H9 (cell line): ENCODE measurements around the gene PIK3C2B. TPM values are rescaled to one million over a fixed set of nuclear protein-coding genes. Genes with fewer than 3 reads are reported as not detected.
A peak's percentile ranks its signal among the peaks of the same experiment; 100 is the strongest.

Source experiments
- DNase-seq: peaks from one replicate; pipeline ENCODE4 v3.0.0-alpha.2; 2017
- H2AFZ ChIP-seq: one replicate; pipeline ENCODE4 v1.6.1; 2013; ENCODE audit warnings: mild to moderate bottlenecking, low read length, control low read depth, moderate library complexity
- H2AK5ac ChIP-seq: 2 replicates; pipeline ENCODE4 v1.6.1; 2013; ENCODE audit warnings: low read length, control low read depth, mixed read lengths; ENCODE audit not compliant: insufficient read length
- H2BK120ac ChIP-seq: one replicate; pipeline ENCODE4 v1.6.1; 2013; ENCODE audit warnings: low read depth, mild to moderate bottlenecking, low read length, control low read depth, inconsistent platforms; ENCODE audit not compliant: poor library complexity, severe bottlenecking
- H2BK12ac ChIP-seq: 2 replicates; pipeline ENCODE4 v1.6.1; 2013; ENCODE audit warnings: low read length, control low read depth, mixed read lengths, low read depth; ENCODE audit not compliant: insufficient read length
- H2BK15ac ChIP-seq: 2 replicates; pipeline ENCODE4 v1.6.1; 2013; ENCODE audit warnings: low read depth, low read length, control low read depth
- H2BK20ac ChIP-seq: one replicate; pipeline ENCODE4 v1.6.1; 2013; ENCODE audit warnings: low read depth, mild to moderate bottlenecking, low read length, control low read depth, inconsistent platforms; ENCODE audit not compliant: poor library complexity, severe bottlenecking
- H2BK5ac ChIP-seq: 2 replicates; pipeline ENCODE4 v1.6.1; 2013; ENCODE audit warnings: low read length, control low read depth, mixed read lengths; ENCODE audit not compliant: insufficient read length
- H3K14ac ChIP-seq: 2 replicates; pipeline ENCODE4 v1.6.1; 2013; ENCODE audit warnings: low read length, control low read depth; ENCODE audit not compliant: insufficient read depth
- H3K18ac ChIP-seq: 2 replicates; pipeline ENCODE4 v1.6.1; 2013; ENCODE audit warnings: low read depth, mild to moderate bottlenecking, mixed read lengths, low read length, control low read depth; ENCODE audit not compliant: insufficient read length
- H3K23ac ChIP-seq: 2 replicates; pipeline ENCODE4 v1.6.1; 2013; ENCODE audit warnings: low read length, control low read depth, mixed read lengths, low read depth; ENCODE audit not compliant: insufficient read length
- H3K23me2 ChIP-seq: 2 replicates; pipeline ENCODE4 v1.6.1; 2013; ENCODE audit warnings: low read depth, mild to moderate bottlenecking, mixed read lengths, low read length, control low read depth; ENCODE audit not compliant: insufficient read length, poor library complexity, severe bottlenecking
- H3K27ac ChIP-seq: 2 replicates; pipeline ENCODE4 v1.5.1; 2013; ENCODE audit warnings: low read length, control low read depth, mixed read lengths, low read depth; ENCODE audit not compliant: insufficient read length
- H3K27me3 ChIP-seq: 2 replicates; pipeline ENCODE4 v1.6.1; 2013; ENCODE audit warnings: low read length, control low read depth, inconsistent platforms; ENCODE audit not compliant: insufficient read depth
- H3K4ac ChIP-seq: 2 replicates; pipeline ENCODE4 v1.6.1; 2013; ENCODE audit warnings: low read depth, mild to moderate bottlenecking, control low read depth, inconsistent platforms, low read length, moderate library complexity
- H3K4me1 ChIP-seq: 2 replicates; pipeline ENCODE4 v1.6.1; 2013; ENCODE audit warnings: low read length, control low read depth, inconsistent platforms; ENCODE audit not compliant: insufficient read depth
- H3K4me2 ChIP-seq: 2 replicates; pipeline ENCODE4 v1.6.1; 2013; ENCODE audit warnings: low read length, control low read depth, mixed read lengths; ENCODE audit not compliant: insufficient read length, insufficient read depth
- H3K56ac ChIP-seq: 2 replicates; pipeline ENCODE4 v1.6.1; 2013; ENCODE audit warnings: low read depth, mild to moderate bottlenecking, mixed read lengths, low read length, control low read depth; ENCODE audit not compliant: insufficient read length
- H3K79me1 ChIP-seq: 2 replicates; pipeline ENCODE4 v1.6.1; 2013; ENCODE audit warnings: low read depth, mild to moderate bottlenecking, moderate library complexity, low read length, control low read depth, inconsistent platforms; ENCODE audit not compliant: insufficient read depth, poor library complexity, severe bottlenecking
- H3K79me2 ChIP-seq: 2 replicates; pipeline ENCODE4 v1.6.1; 2013; ENCODE audit warnings: low read length, control low read depth, inconsistent platforms; ENCODE audit not compliant: insufficient read depth
- H3K9ac ChIP-seq: 2 replicates; pipeline ENCODE4 v1.6.1; 2013; ENCODE audit warnings: low read length, control low read depth, mixed read lengths; ENCODE audit not compliant: insufficient read length; ENCODE audit errors: extremely low read depth
- H3K9me3 ChIP-seq: one replicate; pipeline ENCODE4 v1.6.1; 2013; ENCODE audit warnings: low read depth, low read length, inconsistent platforms; ENCODE audit not compliant: control insufficient read depth
- H3T11ph ChIP-seq: one replicate; pipeline ENCODE4 v1.6.1; 2013; ENCODE audit warnings: mild to moderate bottlenecking, low read length, control low read depth, inconsistent platforms
- H4K20me1 ChIP-seq: one replicate; pipeline ENCODE4 v1.6.1; 2013; ENCODE audit not compliant: control insufficient read depth, insufficient read length, insufficient read depth
- H4K5ac ChIP-seq: 2 replicates; pipeline ENCODE4 v1.6.1; 2013; ENCODE audit warnings: low read depth, mild to moderate bottlenecking, mixed read lengths, low read length, control low read depth; ENCODE audit not compliant: insufficient read length
- H4K8ac ChIP-seq: replicated peaks from 2 replicates; pipeline ENCODE4 v1.6.1; 2013; ENCODE audit warnings: low read length, control low read depth, mixed read lengths, low read depth; ENCODE audit not compliant: insufficient read length
- H4K91ac ChIP-seq: 2 replicates; pipeline ENCODE4 v1.6.1; 2013; ENCODE audit warnings: low read depth, mild to moderate bottlenecking, moderate library complexity, mixed read lengths, low read length, control low read depth; ENCODE audit not compliant: insufficient read length
- H3K27ac Mint-ChIP-seq, 3 experiments: 2 replicates in 2 of 3; 3 replicates in 1 of 3; pipeline ENCODE4 v1.8.0; 2020 to 2021; ENCODE audit warnings: mixed read lengths in 3 of 3, mild to moderate bottlenecking in 1 of 3, moderate library complexity in 1 of 3
- H3K27me3 Mint-ChIP-seq: 2 replicates; pipeline ENCODE4 v1.8.0; 2021; ENCODE audit warnings: low read depth, mild to moderate bottlenecking, moderate library complexity, mixed read lengths
- H3K36me3 Mint-ChIP-seq, 3 experiments: 2 replicates in 2 of 3; 3 replicates in 1 of 3; pipeline ENCODE4 v1.8.0; 2020 to 2021; ENCODE audit warnings: low read depth in 3 of 3, mixed read lengths in 3 of 3; ENCODE audit not compliant: insufficient read depth in 1 of 3
- H3K4me1 Mint-ChIP-seq, 2 experiments: 2 replicates each; pipeline ENCODE4 v1.8.0; 2020; ENCODE audit warnings: mixed read lengths in 2 of 2
- H3K4me3 Mint-ChIP-seq, 2 experiments: 2 replicates in 1 of 2; 3 replicates in 1 of 2; pipeline ENCODE4 v1.8.0; 2020 to 2021; ENCODE audit warnings: mild to moderate bottlenecking in 2 of 2, mixed read lengths in 2 of 2, moderate library complexity in 1 of 2
- H3K9me3 Mint-ChIP-seq, 2 experiments: 2 replicates in 1 of 2; 3 replicates in 1 of 2; pipeline ENCODE4 v1.8.0; 2020; ENCODE audit warnings: mild to moderate bottlenecking in 2 of 2, mixed read lengths in 2 of 2, moderate library complexity in 1 of 2
- WGBS: extraction: QIAGEN DNeasy Blood & Tissue Kit; methylation state at CpG from one replicate; pipeline ENCODE4 v1.1.7; 2013; ENCODE audit warnings: missing lambda C conversion rate, low lambda C conversion rate, mixed read lengths; ENCODE audit not compliant: insufficient read length; ENCODE audit errors: extremely low coverage; 5-methylcytosine and 5-hydroxymethylcytosine counted together
- total RNA-seq: library from RNA; stranded (reverse); gene quantifications from 2 replicates; pipeline ENCODE4 v1.2.1, GENCODE V29; 2021
- TF ChIP-seq, protein P1 (sequence below): fragments of 200-600 bp; sonication (generic); conservative IDR thresholded peaks from 3 replicates; pipeline ENCODE4 v1.8.0; 2021; ENCODE audit warnings: antibody characterized with exemption, mild to moderate bottlenecking

The PIK3C2B gene
- total RNA-seq, 1 experiment from 2014 or later = 13.1 TPM

DNA sequence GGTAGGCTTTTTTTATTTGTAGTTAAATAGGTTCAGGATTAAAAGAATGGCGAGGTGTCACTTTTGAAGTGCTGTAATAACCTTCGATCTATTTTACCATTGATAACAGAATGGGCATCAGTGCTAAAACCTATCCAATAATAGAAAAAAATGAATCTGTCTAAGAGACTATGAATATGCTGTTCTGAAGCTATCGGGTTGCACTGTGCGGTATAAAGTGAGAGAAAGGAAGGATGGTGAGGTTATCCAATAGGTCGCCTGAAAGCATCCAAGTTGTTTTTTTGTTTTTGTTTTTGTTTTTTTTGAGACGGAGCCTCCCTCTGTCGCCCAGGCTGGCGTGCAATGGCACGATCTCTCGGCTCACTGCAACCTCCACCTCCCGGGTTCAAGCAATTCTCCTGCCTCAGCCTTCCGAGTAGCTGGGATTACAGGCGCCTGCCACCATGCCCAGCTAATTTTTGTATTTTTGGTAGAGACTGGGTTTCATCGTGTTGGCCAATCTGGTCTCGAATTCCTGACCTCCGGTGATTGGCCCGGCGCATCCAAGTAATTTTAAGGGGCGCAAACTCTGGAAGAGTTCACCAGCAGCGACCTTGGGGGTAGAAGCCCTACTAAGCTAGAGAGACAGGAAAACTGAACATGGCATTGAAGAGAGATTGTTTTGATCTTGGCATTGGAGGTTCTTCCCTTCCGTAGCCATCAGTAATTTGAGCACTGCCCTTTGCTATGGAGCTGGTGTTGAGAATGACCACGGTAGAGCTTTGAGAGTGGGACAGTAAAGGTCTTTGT, 12.9 kb upstream of the PIK3C2B start:
- Histone ChIP-seq H3K79me2 (no peaks in the 10 kb centered on the region), H2AFZ (peak overlapping the region; percentile 3), H3K79me1 (no peaks in the 10 kb centered on the region), H3K4me2 (peak overlapping the region; percentile 65), H3K56ac (no peak overlapping the region), H4K5ac (no peak overlapping the region), H2BK120ac (no peak overlapping the region), H3K23ac (no peak overlapping the region), H2BK20ac (no peak overlapping the region), H3T11ph (peak overlapping the region; percentile 94), H3K9ac (peak overlapping the region; percentile 98), H2AK5ac (no peak overlapping the region), H3K9me3 (no peaks in the 10 kb centered on the region), H3K27me3 (no peaks in the 10 kb centered on the region), H4K20me1 (no peaks in the 10 kb centered on the region), H4K91ac (no peak overlapping the region), H4K8ac (no peak overlapping the region), H2BK5ac (no peak overlapping the region), H3K4me1 (no peaks in the 10 kb centered on the region), H2BK12ac (no peak overlapping the region), H3K23me2 (no peaks in the 10 kb centered on the region), H3K27ac (peak overlapping the region; percentile 75), H3K14ac (no peak overlapping the region; the same call in 1 of the 2 replicates), H3K18ac (peak overlapping the region; percentile 74), H3K4ac (no peak overlapping the region; the same call in 1 of the 2 replicates), H2BK15ac (no peak overlapping the region)
- H3K27me3 Mint-ChIP-seq = peaks cover 3% of the 10 kb centered on the region; the same call in 1 of the 2 replicates
- peak overlapping the region; percentile 94 for H3K4me3 Mint-ChIP-seq
- TF ChIP-seq, protein P1, sequence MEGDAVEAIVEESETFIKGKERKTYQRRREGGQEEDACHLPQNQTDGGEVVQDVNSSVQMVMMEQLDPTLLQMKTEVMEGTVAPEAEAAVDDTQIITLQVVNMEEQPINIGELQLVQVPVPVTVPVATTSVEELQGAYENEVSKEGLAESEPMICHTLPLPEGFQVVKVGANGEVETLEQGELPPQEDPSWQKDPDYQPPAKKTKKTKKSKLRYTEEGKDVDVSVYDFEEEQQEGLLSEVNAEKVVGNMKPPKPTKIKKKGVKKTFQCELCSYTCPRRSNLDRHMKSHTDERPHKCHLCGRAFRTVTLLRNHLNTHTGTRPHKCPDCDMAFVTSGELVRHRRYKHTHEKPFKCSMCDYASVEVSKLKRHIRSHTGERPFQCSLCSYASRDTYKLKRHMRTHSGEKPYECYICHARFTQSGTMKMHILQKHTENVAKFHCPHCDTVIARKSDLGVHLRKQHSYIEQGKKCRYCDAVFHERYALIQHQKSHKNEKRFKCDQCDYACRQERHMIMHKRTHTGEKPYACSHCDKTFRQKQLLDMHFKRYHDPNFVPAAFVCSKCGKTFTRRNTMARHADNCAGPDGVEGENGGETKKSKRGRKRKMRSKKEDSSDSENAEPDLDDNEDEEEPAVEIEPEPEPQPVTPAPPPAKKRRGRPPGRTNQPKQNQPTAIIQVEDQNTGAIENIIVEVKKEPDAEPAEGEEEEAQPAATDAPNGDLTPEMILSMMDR = no peak
- H3K9me3 Mint-ChIP-seq = peaks cover 5% of the 10 kb centered on the region in 2 experiments; a peak in 3 of 5 replicates
- peak overlapping the region; percentile 92 to 99 (median 99) for H3K27ac Mint-ChIP-seq
- H3K4me1 Mint-ChIP-seq = peaks cover 10% of the 10 kb centered on the region in 2 experiments
- peak; percentile 87 for DNase-seq
- WGBS = no CpG with 5 or more reads among the region's 22 CpGs
- peaks cover 0 to 2% (median 0%) of the 10 kb centered on the region in 3 experiments; a peak in 1 of 7 replicates for H3K36me3 Mint-ChIP-seq
